Measurements from ENCODE around the gene PGM3.
A peak's percentile ranks its signal among the peaks of the same experiment; 100 is the strongest.

Gene PGM3

DNA sequence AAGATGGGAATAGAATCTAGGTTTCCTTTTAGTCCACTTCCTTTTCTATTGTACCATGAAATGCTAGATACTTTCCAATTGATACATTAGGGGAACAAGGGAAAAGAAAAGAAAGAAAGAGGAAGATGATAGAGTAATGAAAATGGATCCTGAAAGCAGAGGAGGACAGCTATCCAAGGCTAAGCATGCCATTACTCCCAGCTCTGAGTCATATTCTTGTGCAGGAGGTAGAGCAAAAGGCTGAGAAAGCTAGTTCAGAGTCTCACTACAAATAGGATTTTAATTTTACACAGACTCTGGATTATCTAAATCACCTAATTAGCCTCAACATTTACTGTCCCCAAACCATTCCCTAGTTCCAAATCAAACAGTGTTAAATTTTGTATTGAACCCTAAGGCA is 23.7 kb upstream of the PGM3 start:
- H3K27ac ChIP-seq: no peak overlapping the region
- no peak for TF ChIP-seq ZFX (IDR thresholded peaks at IDR 0.05; ENCODE audit: borderline replicate concordance)
- TF ChIP-seq, protein P1, sequence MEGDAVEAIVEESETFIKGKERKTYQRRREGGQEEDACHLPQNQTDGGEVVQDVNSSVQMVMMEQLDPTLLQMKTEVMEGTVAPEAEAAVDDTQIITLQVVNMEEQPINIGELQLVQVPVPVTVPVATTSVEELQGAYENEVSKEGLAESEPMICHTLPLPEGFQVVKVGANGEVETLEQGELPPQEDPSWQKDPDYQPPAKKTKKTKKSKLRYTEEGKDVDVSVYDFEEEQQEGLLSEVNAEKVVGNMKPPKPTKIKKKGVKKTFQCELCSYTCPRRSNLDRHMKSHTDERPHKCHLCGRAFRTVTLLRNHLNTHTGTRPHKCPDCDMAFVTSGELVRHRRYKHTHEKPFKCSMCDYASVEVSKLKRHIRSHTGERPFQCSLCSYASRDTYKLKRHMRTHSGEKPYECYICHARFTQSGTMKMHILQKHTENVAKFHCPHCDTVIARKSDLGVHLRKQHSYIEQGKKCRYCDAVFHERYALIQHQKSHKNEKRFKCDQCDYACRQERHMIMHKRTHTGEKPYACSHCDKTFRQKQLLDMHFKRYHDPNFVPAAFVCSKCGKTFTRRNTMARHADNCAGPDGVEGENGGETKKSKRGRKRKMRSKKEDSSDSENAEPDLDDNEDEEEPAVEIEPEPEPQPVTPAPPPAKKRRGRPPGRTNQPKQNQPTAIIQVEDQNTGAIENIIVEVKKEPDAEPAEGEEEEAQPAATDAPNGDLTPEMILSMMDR (IDR thresholded peaks at IDR 0.05): no peak

DNA sequence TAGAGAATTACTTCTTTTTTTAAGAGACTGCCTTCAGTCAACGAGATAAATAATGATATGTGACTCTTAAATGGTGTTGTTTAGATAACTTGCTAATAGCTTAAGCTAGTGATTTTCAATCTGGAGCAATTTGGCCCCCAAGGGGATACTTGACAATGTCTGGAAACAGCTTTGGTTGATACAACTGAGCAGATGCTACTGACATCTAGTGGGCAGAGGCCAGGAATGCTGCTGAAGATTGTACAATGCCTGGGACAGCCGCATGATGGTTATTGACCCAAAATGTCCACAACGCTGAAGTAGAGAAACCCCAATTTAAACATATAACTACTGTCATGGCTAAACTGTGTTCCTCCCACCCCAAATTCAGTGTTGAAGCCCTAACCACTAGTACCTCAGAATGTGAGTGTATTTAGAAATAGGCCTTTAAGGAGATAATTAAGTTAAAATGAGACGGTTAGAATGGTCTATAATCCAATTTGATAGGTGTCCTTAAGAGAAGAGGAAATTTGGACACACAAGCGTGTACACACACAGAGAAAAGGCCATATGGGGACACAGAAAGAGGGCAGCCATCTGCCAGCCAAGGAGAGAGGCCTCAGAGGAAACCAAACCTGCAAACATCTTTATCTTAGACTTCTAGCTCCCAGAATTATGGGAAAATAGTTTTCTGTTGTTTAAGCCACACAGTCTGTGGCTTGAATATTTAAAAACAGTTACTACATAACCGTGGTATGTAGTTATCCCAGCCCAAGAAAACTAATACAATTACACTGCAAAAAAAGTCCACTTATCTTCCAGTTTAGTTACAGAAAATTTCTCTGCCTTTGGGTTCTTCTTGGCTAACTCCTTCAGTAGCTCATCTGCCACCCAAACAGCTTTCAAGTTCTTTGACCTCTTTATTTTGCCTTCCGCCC is 22.3 kb upstream of the PGM3 start:
- H3K27ac ChIP-seq: no peak overlapping the region
- TF ChIP-seq, protein P1 (IDR thresholded peaks at IDR 0.05): peak; percentile 93
- no peak for TF ChIP-seq ZFX (IDR thresholded peaks at IDR 0.05; ENCODE audit: borderline replicate concordance)

DNA sequence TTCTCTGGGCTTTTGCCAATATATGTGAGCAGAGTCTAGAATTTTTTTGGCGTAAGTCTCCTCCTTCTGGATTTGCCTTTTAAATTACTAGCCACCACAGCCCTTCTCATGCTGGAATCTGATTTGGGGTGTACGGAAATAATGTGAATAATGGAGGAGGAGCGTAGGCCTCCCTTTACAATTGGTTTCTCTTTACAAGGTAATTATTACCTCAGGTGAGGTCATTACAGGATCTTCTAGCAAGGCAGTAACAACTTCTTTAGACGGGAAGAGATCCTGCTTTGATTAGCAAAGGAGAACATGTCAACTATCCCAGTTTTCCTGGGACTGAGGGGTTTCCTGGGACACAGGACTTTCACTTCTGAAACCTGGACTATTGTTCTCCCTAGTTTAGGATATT is 9.0 kb upstream of the PGM3 start:
- no peak overlapping the region for H3K27ac ChIP-seq
- TF ChIP-seq, protein P1 (IDR thresholded peaks at IDR 0.05): no peak
- no peak for TF ChIP-seq ZFX (IDR thresholded peaks at IDR 0.05; ENCODE audit: borderline replicate concordance)

DNA sequence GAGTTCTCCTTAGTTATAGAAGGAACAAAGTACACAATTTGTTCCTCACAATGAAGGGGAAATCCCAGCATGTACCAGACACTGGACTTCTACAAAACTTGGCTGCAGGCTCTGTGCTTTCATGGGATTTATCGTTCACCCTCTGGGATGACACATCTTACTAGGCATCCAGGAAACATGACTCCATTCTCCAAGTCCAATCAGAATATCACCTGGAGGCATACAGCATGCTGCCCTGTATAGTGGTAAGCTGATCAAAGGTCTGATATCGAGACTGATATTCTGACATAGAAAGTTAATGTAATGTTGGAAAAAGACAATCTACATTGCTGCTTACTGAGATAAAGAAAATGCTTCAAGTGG is 6.8 kb upstream of the PGM3 start:
- peak overlapping the region; percentile 26 for H3K27ac ChIP-seq
- TF ChIP-seq, protein P1 (IDR thresholded peaks at IDR 0.05): no peak
- TF ChIP-seq ZFX (IDR thresholded peaks at IDR 0.05; ENCODE audit: borderline replicate concordance): no peak

DNA sequence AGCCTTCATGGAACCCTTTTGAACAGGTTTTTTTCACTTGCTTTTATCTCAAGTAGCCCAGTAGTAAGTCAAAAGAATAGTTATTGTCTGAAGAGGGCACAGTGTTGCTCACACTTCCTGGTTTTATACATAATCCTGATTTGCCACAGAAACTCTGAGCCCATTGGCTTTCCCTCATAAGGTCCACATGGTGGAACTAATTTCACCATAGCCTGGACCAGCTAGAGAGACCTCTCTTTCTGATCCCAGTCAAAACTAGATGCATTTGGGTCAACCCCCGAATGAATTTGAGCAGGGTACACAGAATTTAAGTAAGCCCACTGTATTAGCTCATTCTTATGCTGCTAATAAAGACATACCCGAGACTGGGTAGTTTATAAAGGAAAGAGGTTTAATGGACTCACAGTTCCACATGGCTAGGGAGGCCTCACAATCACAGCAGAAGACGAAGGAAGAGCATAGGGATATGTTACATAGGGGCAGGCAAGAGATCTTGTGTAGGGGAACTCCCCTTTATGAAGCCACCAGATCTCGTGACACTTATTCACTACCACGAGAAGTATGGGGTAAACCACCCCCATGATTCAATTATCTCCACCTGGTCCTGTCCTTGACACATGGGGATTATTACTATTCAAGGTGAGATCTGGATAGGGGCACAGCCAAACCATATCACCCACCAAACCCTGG is 6.3 kb upstream of the PGM3 start:
- no peak for TF ChIP-seq ZFX (IDR thresholded peaks at IDR 0.05; ENCODE audit: borderline replicate concordance)
- TF ChIP-seq, protein P1 (IDR thresholded peaks at IDR 0.05): no peak
- H3K27ac ChIP-seq: peak overlapping the region; percentile 26

DNA sequence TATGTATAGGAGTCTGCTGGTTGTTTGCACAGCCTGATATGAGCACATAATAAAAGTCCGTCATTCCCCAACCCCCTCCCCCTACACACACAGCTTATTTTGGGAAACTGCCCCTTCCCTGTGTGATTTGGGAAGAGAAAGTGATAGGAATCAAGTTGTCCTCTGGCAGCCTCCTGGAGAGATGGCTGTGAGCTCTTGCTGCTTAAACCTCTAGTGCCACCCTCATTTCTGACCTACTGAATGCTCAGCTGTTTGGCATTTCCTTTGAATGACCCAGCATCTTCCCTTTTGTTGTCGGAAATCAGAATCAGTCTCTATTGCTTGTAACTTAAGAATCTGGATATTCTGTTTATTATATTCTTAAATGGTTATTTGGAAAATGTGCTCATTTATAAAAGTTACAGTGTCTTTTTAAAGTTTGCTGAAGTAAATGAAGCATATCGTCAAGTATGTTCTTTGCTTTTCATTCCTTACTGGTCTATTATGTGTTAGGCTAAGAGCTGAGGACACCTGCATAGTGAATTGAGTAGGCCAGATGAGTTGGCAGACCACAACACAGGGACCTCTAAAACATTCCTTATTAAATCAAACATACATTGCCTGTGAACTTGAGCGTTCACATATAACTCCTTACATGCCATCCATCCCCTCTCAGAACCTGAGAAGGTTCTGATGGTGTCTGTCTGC is 5.6 kb upstream of the PGM3 start:
- peak overlapping the region; percentile 26; the same call in 1 of the 2 replicates for H3K27ac ChIP-seq
- TF ChIP-seq ZFX (IDR thresholded peaks at IDR 0.05; ENCODE audit: borderline replicate concordance): no peak
- TF ChIP-seq, protein P1 (IDR thresholded peaks at IDR 0.05): no peak

Measured in 22Rv1 (cell line).